DND-41 (cell line): ENCODE measurements around the gene SYT10.

Experiments
- ATAC-seq: fragments of 200-7000 bp; cut with Tn5 transposase; 3 replicates; pipeline ENCODE4 v1.9.1; 2021; ENCODE audit warnings: low read depth; ENCODE audit not compliant: insufficient read depth
- DNase-seq: peaks from one replicate; pipeline ENCODE4 v3.0.0-alpha.2; 2020
- H2AFZ ChIP-seq: 2 replicates; pipeline ENCODE4 v1.6.0; 2012; ENCODE audit warnings: low read depth, low read length
- H3K27ac ChIP-seq: 2 replicates; pipeline ENCODE4 v1.5.1; 2012; ENCODE audit warnings: low read length, inconsistent platforms
- H3K27me3 ChIP-seq: fragments of 200-600 bp; sonication (generic); 2 replicates; pipeline ENCODE4 v1.6.0; 2012; ENCODE audit warnings: low read length, mild to moderate bottlenecking, inconsistent platforms; ENCODE audit not compliant: insufficient read depth, poor library complexity
- H3K36me3 ChIP-seq: 2 replicates; pipeline ENCODE4 v1.5.1; 2012; ENCODE audit warnings: low read length, inconsistent platforms; ENCODE audit not compliant: insufficient read depth
- H3K4me1 ChIP-seq: 2 replicates; pipeline ENCODE4 v1.5.1; 2012; ENCODE audit warnings: mild to moderate bottlenecking, low read length; ENCODE audit not compliant: insufficient read depth
- H3K4me2 ChIP-seq: 2 replicates; pipeline ENCODE4 v1.6.0; 2012; ENCODE audit warnings: mild to moderate bottlenecking, moderate library complexity, low read length, inconsistent platforms; ENCODE audit not compliant: insufficient read depth
- H3K4me3 ChIP-seq, 2 experiments: fragments of 200-600 bp in 1 of 2; shearing (Covaris generic) in 1 of 2; 2 replicates each; pipeline ENCODE4 v1.5.1; 2012 to 2016; ENCODE audit warnings: inconsistent platforms in 2 of 2, low read length in 2 of 2, mild to moderate bottlenecking in 2 of 2, low read depth in 1 of 2, moderate library complexity in 1 of 2
- H3K79me2 ChIP-seq: 2 replicates; pipeline ENCODE4 v1.6.0; 2012; ENCODE audit warnings: low read length, inconsistent platforms; ENCODE audit not compliant: insufficient read depth
- H3K9ac ChIP-seq: 2 replicates; pipeline ENCODE4 v1.6.0; 2012; ENCODE audit warnings: low read depth, mild to moderate bottlenecking, inconsistent platforms, low read length, moderate library complexity
- H3K9me3 ChIP-seq: 2 replicates; pipeline ENCODE4 v1.5.1; 2012; ENCODE audit warnings: low read length, moderate library complexity, mild to moderate bottlenecking, inconsistent platforms; ENCODE audit not compliant: insufficient read depth, severe bottlenecking
- H4K20me1 ChIP-seq: 2 replicates; pipeline ENCODE4 v1.6.0; 2012; ENCODE audit warnings: low read length; ENCODE audit not compliant: insufficient read depth
- CTCF ChIP-seq: IDR thresholded peaks from 2 replicates; pipeline ENCODE4 v1.5.1; 2012; ENCODE audit warnings: borderline replicate concordance, low read length, moderate library complexity, mild to moderate bottlenecking; ENCODE audit not compliant: poor library complexity, severe bottlenecking; ENCODE audit errors: extremely low read depth
- EZH2 ChIP-seq: IDR thresholded peaks from 3 replicates; pipeline ENCODE4 v1.6.1; 2012; ENCODE audit warnings: borderline replicate concordance, low read depth, mild to moderate bottlenecking, moderate library complexity, low read length, inconsistent platforms; ENCODE audit not compliant: severe bottlenecking

SYT10 gene

GRCh38 chr12:33330940-33331339 lies 108.7 kb downstream of the SYT10 start:
- Histone ChIP-seq H3K4me3 (no peak overlapping the region), H3K9me3 (no peaks in the 10 kb centered on the region), H4K20me1 (no peaks in the 10 kb centered on the region), H3K36me3 (no peaks in the 10 kb centered on the region), H2AFZ (no peak overlapping the region), H3K4me1 (no peaks in the 10 kb centered on the region), H3K9ac (no peak overlapping the region), H3K79me2 (no peaks in the 10 kb centered on the region), H3K27me3 (no peaks in the 10 kb centered on the region), H3K4me2 (no peak overlapping the region), H3K27ac (no peak overlapping the region)
- TF ChIP-seq EZH2 (no peak), CTCF (no peak)
- DNase-seq (no peak), ATAC-seq (no peak)
